Psoas muscle (tissue), 8 donors: ENCODE measurements around the gene UGT3A1. TPM values are rescaled to one million over a fixed set of nuclear protein-coding genes. Genes with fewer than 3 reads are reported as not detected.
A peak's percentile ranks its signal among the peaks of the same experiment; 100 is the strongest.

Experiments
- ATAC-seq, 4 donors: fragments of 200-7000 bp; cut with Tn5 transposase; one replicate each; pipeline ENCODE4 v1.9.1; 2020; ENCODE audit warnings: moderate library complexity in 3 of 4, mild to moderate bottlenecking in 2 of 4
- DNase-seq, 2 donors: peaks; one replicate each; pipeline ENCODE4 v3.0.0-alpha.2; 2020
- H3K27ac ChIP-seq: fragments of 200-600 bp; one replicate; pipeline ENCODE4 v1.8.0; 2022
- H3K27me3 ChIP-seq, 3 donors: fragments of 200-600 bp in 1 of 3; one replicate each; pipeline versions ENCODE4 v1.6.1 to v1.8.0; 2013 to 2022; ENCODE audit warnings: low read length in 2 of 3, mild to moderate bottlenecking in 2 of 3, moderate library complexity in 1 of 3; ENCODE audit not compliant: insufficient read depth in 3 of 3
- H3K36me3 ChIP-seq, 2 donors: fragments of 200-600 bp in 1 of 2; one replicate each; pipeline versions ENCODE4 v1.6.1 to v1.8.0; 2013 to 2022; ENCODE audit warnings: low read depth in 1 of 2, mild to moderate bottlenecking in 1 of 2, moderate library complexity in 1 of 2; ENCODE audit not compliant: insufficient read depth in 1 of 2
- H3K4me1 ChIP-seq: fragments of 200-600 bp; one replicate; pipeline ENCODE4 v1.8.0; 2022
- H3K4me3 ChIP-seq: fragments of 200-600 bp; one replicate; pipeline ENCODE4 v1.8.0; 2022; ENCODE audit warnings: mild to moderate bottlenecking
- H3K9me3 ChIP-seq: fragments of 200-600 bp; one replicate; pipeline ENCODE4 v1.8.0; 2022
- WGBS, 3 donors: extraction: QIAGEN DNeasy Blood & Tissue Kit; methylation state at CpG; one replicate each; pipeline versions ENCODE4 v1.1.6 to v1.1.7; 2013; 5-methylcytosine and 5-hydroxymethylcytosine counted together
- intact Hi-C, 2 donors: fragments of 100-400 bp; cut with DNase I; formaldehyde crosslinking; loops; one replicate each; pipeline versions ENCODE4 v1.11.0 to v1.14.2; 2022
- polyA plus RNA-seq, 3 donors: library from polyadenylated mRNA; stranded (reverse); fragments of 200-250 nt; gene quantifications; one replicate each; pipeline ENCODE4 v1.2.3, GENCODE V29; 2013
- total RNA-seq, 4 donors: library from RNA; stranded (reverse); fragmentation: NEBNext Ultra II Directional in 2 of 4; extraction: Animal tissue kit (Norgen Biotek cat#: 25700) in 2 of 4; gene quantifications; one replicate each; pipeline versions ENCODE4 v1.2.1 to v1.2.4, GENCODE V29; 2021 to 2023
- TF ChIP-seq, protein P1 (sequence below): fragments of 200-600 bp; IDR thresholded peaks from one replicate; pipeline ENCODE4 v1.8.0; 2022; ENCODE audit warnings: antibody characterized with exemption
- donor health status: healthy with polysubstance abuse.
- donor health status: DM: no; HTN: no; CAD: no; lungs with moderate emphysema.
- donor health status: Bipolar disorder and iron deficiency.
- donor health status: healthy.
- donor health status: DM: yes; HTN: yes; CAD: no.
- donor health status: DM: no; HTN: no; CAD: no.
- donor health status: DM: no; HTN: no; CAD: no.
- donor health status: DM: yes; HTN: yes; CAD: no.

UGT3A1 gene
- total and polyA plus RNA-seq, 7 donors: 0.21 to 4.1 (median 0.67) TPM

- Histone ChIP-seq H3K9me3 (no peaks in the 10 kb centered on the region), H3K27me3 (peaks cover 0 to 2% (median 0%) of the 10 kb centered on the region in 3 donors), H3K27ac (no peak overlapping the region), H3K36me3 (no peaks in the 10 kb centered on the region), H3K4me3 (no peak overlapping the region), H3K4me1 (no peaks in the 10 kb centered on the region)
- intact Hi-C loops: no loop called here
- TF ChIP-seq, protein P1, sequence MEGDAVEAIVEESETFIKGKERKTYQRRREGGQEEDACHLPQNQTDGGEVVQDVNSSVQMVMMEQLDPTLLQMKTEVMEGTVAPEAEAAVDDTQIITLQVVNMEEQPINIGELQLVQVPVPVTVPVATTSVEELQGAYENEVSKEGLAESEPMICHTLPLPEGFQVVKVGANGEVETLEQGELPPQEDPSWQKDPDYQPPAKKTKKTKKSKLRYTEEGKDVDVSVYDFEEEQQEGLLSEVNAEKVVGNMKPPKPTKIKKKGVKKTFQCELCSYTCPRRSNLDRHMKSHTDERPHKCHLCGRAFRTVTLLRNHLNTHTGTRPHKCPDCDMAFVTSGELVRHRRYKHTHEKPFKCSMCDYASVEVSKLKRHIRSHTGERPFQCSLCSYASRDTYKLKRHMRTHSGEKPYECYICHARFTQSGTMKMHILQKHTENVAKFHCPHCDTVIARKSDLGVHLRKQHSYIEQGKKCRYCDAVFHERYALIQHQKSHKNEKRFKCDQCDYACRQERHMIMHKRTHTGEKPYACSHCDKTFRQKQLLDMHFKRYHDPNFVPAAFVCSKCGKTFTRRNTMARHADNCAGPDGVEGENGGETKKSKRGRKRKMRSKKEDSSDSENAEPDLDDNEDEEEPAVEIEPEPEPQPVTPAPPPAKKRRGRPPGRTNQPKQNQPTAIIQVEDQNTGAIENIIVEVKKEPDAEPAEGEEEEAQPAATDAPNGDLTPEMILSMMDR: no peak
- ATAC-seq: no peak
- 67 to 71% (median 68%) methylated on average over 3 of the region's 3 CpGs for WGBS, 3 donors
- DNase-seq: no peak
Observed at GRCh38 chr5:35939639-35940038, 51.6 kb downstream of the UGT3A1 start.

- Histone ChIP-seq H3K4me1 (no peaks in the 10 kb centered on the region), H3K27me3 (peaks cover 0 to 3% (median 0%) of the 10 kb centered on the region in 3 donors), H3K36me3 (no peaks in the 10 kb centered on the region), H3K4me3 (no peak within 1 kb of the TSS), H3K9me3 (no peaks in the 10 kb centered on the region), H3K27ac (no peak within 1 kb of the TSS)
- intact Hi-C loops: no loop called here
- ATAC-seq (no peak), DNase-seq (no peak)
- TF ChIP-seq, protein P1: no peak
- 47 to 54% (median 52%) methylated on average over 2 of the region's 2 CpGs for WGBS, 3 donors
Observed at GRCh38 chr5:35938568-35939227, 52.5 kb downstream of the UGT3A1 start, which contains the start of gene CAPSL. CAPSL (minus strand) TSS chr5:35938622; CDS start chr5:35921120, 17,502 bp downstream.

GRCh38 chr5:35926389-35927051 lies 64.7 kb downstream of the UGT3A1 start:
- intact Hi-C loops: loop anchor here (2.0 to 10.0 kb wide), 4 partner anchors 149 to 312 kb away; partner anchors contain the start of gene SPEF2 (in 2 of the 2)
- H3K4me1 ChIP-seq: no peaks in the 10 kb centered on the region
- no peak overlapping the region for H3K27ac ChIP-seq
- no peaks in the 10 kb centered on the region for H3K36me3 ChIP-seq
- no peak overlapping the region for H3K4me3 ChIP-seq
- TF ChIP-seq, protein P1: peak; percentile 88
- ATAC-seq (peak; percentile 57 to 70 (median 62)), DNase-seq (no peak)
- no peaks in the 10 kb centered on the region for H3K9me3 ChIP-seq
- WGBS, 3 donors: 32 to 36% (median 33%) methylated on average over 13 of the region's 13 CpGs
- H3K27me3 ChIP-seq: peaks cover 2 to 33% (median 6%) of the 10 kb centered on the region in 3 donors

DNA sequence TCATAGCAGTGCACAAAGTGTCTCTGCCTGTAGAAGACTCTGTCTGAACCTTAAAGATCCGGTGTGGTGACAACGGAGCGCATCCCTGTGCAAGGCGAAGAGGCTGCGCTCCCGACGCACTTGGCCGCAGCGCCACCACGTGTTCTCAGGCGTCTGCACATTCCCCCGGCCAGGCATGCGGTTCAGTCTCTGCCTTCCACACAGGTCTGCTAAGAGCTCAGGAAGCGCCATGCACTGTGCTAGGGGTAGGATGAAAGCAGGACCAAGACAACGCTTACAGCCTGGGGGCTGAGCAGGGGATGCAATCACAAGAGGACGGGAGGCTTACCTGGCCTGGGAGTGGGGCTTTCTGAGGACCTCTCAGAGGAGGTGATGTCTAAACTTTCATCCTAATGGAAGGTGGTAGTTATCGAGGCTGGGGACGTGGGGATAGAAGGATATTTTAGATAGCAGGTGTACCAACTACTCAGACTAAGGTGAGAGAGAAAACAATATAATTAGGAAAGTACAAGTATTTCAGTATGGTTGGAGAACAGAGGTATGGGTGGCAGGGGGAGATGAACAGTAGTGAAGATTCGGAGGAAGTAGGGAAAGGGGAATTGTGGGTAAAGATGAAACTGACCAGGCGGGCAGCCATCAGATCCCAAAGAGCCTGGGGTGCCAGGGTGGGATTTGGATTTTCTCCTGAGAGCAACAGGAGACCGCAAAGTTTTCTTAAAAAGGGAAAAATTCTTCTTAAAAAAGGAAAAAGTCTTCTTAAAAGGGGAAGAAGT lies 66.1 kb downstream of the UGT3A1 start:
- peak; percentile 34 to 62 for DNase-seq
- intact Hi-C loops: loop anchor here in 1 of 2 donors (5.0 to 10.0 kb wide), 2 partner anchors 148 to 310 kb away; partner anchors contain the start of gene SPEF2

More for the DNA sequence above, 66.1 kb downstream of the UGT3A1 start:
- WGBS, 3 donors: 12 to 18% (median 17%) methylated on average over 21 of the region's 21 CpGs
- ATAC-seq: peak; percentile 46 to 69 (median 54)
- no peak overlapping the region for H3K27ac ChIP-seq
- no peak overlapping the region for H3K4me3 ChIP-seq
- H3K9me3 ChIP-seq: no peaks in the 10 kb centered on the region
- TF ChIP-seq, protein P1: peak; percentile 18
- no peaks in the 10 kb centered on the region for H3K36me3 ChIP-seq
- peaks cover 0 to 33% (median 6%) of the 10 kb centered on the region in 3 donors for H3K27me3 ChIP-seq
- H3K4me1 ChIP-seq: no peaks in the 10 kb centered on the region
